ENCODE measurements around the gene MIS18A.
"Not testable (repeated sequence)": the region's sequence is repeated elsewhere in the genome, so short reads cannot be mapped to it uniquely, and the experiment has no call there.

The MIS18A gene

GRCh38 chr21:32298148-32298559, 19.3 kb upstream of the MIS18A start:
- H3K36me3 Mint-ChIP-seq (ENCODE audit: low read depth) = peaks cover 6% of the 10 kb centered on the region
- H3K27me3 Mint-ChIP-seq = no peaks in the 10 kb centered on the region
- H3K4me1 Mint-ChIP-seq (ENCODE audit: low read depth) = no peaks in the 10 kb centered on the region
- intact Hi-C loops (cut with micrococcal nuclease) = no loop called here
- no peak overlapping the region for H3K27ac Mint-ChIP-seq
- no peaks in the 10 kb centered on the region for H3K9me3 Mint-ChIP-seq
- no peak overlapping the region for H3K4me3 Mint-ChIP-seq

DNA sequence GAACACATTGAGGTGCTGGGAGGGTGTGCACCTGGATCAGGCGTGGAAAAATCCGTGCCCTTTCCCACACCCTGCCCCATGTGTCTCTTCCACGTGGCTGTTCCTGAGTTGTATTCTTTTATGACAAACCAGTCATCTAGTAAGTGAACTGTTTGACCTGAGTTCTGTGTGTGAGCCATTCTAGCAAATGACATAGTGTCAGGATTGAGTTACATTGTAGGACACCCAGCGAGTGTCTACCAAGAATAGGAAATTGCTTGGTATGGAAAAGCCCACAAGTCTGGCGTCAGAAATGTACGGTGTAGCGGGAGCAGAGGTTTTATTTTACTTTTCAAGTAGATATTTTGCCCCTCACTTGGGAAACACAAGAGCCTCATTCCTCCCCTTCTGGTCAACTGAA, 18.6 kb upstream of the MIS18A start:
- intact Hi-C loops (cut with micrococcal nuclease) = no loop called here
- H3K4me3 Mint-ChIP-seq = no peak overlapping the region
- peaks cover 6% of the 10 kb centered on the region for H3K36me3 Mint-ChIP-seq (ENCODE audit: low read depth)
- no peaks in the 10 kb centered on the region for H3K4me1 Mint-ChIP-seq (ENCODE audit: low read depth)
- H3K27me3 Mint-ChIP-seq = no peaks in the 10 kb centered on the region
- no peaks in the 10 kb centered on the region for H3K9me3 Mint-ChIP-seq
- H3K27ac Mint-ChIP-seq = no peak overlapping the region

DNA sequence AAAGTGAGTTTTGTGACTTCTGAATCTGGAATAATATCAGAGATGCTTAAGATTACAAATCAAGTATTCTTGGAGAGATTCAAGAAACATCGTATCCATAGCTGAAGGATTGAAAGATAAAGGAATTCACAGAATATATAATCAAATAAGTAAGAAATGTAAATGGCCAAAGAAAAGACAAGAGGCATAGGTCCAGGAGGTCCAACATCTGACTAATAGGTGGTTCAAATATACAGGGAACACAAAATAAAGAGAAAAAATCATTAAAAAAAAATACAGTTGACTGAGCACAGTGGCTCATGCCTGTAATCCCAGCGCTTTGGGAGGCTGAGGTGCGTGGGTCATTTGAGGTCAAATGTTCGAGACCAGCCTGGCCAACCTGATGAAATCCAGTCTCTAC, 6.6 kb upstream of the MIS18A start:
- peaks cover 14% of the 10 kb centered on the region for H3K9me3 Mint-ChIP-seq
- H3K36me3 Mint-ChIP-seq (ENCODE audit: low read depth) = no peaks in the 10 kb centered on the region
- intact Hi-C loops (cut with micrococcal nuclease) = no loop called here
- H3K4me1 Mint-ChIP-seq (ENCODE audit: low read depth) = peaks cover 7% of the 10 kb centered on the region
- H3K27me3 Mint-ChIP-seq = no peaks in the 10 kb centered on the region
- no peak overlapping the region for H3K27ac Mint-ChIP-seq
- no peak overlapping the region for H3K4me3 Mint-ChIP-seq

- peaks cover 7% of the 10 kb centered on the region for H3K36me3 Mint-ChIP-seq (ENCODE audit: low read depth)
- H3K4me1 Mint-ChIP-seq (ENCODE audit: low read depth) = peaks cover 24% of the 10 kb centered on the region
- no peak overlapping the region for H3K4me3 Mint-ChIP-seq
- intact Hi-C loops (cut with micrococcal nuclease) = no loop called here
- H3K9me3 Mint-ChIP-seq = peaks cover 14% of the 10 kb centered on the region
- no peaks in the 10 kb centered on the region for H3K27me3 Mint-ChIP-seq
- no peak overlapping the region for H3K27ac Mint-ChIP-seq
These were observed 4.1 kb upstream of the MIS18A start for GRCh38 chr21:32282992-32283391.

- Mint-ChIP-seq H3K27ac (no peak overlapping the region), H3K4me3 (no peak overlapping the region)
These were observed 2.7 kb upstream of the MIS18A start for GRCh38 chr21:32281531-32281930.

GRCh38 chr21:32279377-32279680, 480 bp upstream of the MIS18A start:
- Mint-ChIP-seq H3K27me3 (no peaks in the 10 kb centered on the region), H3K4me3 (peak overlapping the region; percentile 99), H3K36me3 (ENCODE audit: low read depth) (peaks cover 12% of the 10 kb centered on the region), H3K9me3 (peaks cover 14% of the 10 kb centered on the region), H3K27ac (peak overlapping the region; percentile 88), H3K4me1 (ENCODE audit: low read depth) (peaks cover 26% of the 10 kb centered on the region)
- intact Hi-C loops (cut with micrococcal nuclease) = no loop called here

More at GRCh38 chr21:32281531-32281930, 2.7 kb upstream of the MIS18A start:
- intact Hi-C loops (cut with micrococcal nuclease) = no loop called here
- Mint-ChIP-seq H3K4me1 (ENCODE audit: low read depth) (peaks cover 26% of the 10 kb centered on the region), H3K9me3 (peaks cover 14% of the 10 kb centered on the region), H3K36me3 (ENCODE audit: low read depth) (peaks cover 7% of the 10 kb centered on the region), H3K27me3 (no peaks in the 10 kb centered on the region)

DNA sequence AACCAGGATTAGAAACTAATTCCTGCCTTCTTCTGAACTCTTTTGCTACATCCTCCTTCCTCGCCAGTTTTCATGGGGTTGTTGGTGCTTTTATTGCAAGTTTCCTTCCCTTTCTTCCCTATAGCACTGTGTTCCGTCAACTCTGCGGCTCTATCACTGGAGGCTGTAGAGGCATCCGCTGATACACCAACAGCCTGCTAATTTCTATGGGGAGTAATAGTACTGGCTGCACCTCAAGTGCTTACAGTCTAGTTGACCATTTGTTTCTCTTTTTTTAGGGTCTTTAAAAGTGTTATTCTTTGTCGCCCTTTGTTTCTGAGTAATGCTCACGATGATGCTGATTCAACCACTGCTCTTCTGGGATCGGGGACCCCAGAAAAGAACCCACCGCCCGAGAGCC, 746 bp downstream of the MIS18A start:
- Mint-ChIP-seq H3K9me3 (peaks cover 6% of the 10 kb centered on the region), H3K27me3 (no peaks in the 10 kb centered on the region), H3K4me3 (peak overlapping the region; percentile 99), H3K4me1 (ENCODE audit: low read depth) (peaks cover 26% of the 10 kb centered on the region), H3K27ac (peak overlapping the region; percentile 88), H3K36me3 (ENCODE audit: low read depth) (peaks cover 23% of the 10 kb centered on the region)
- intact Hi-C loops (cut with micrococcal nuclease) = no loop called here

GRCh38 chr21:32276671-32277070, 2.2 kb downstream of the MIS18A start:
- H3K27ac Mint-ChIP-seq = no peak overlapping the region
- no peaks in the 10 kb centered on the region for H3K27me3 Mint-ChIP-seq
- intact Hi-C loops (cut with micrococcal nuclease) = no loop called here
- no peak overlapping the region for H3K4me3 Mint-ChIP-seq
- peaks cover 33% of the 10 kb centered on the region for H3K36me3 Mint-ChIP-seq (ENCODE audit: low read depth)
- peaks cover 19% of the 10 kb centered on the region for H3K4me1 Mint-ChIP-seq (ENCODE audit: low read depth)
- no peaks in the 10 kb centered on the region for H3K9me3 Mint-ChIP-seq

GRCh38 chr21:32270748-32271147, 8.1 kb downstream of the MIS18A start:
- no peak overlapping the region for H3K4me3 Mint-ChIP-seq
- H3K36me3 Mint-ChIP-seq (ENCODE audit: low read depth) = peaks cover 54% of the 10 kb centered on the region
- no peaks in the 10 kb centered on the region for H3K9me3 Mint-ChIP-seq
- no peaks in the 10 kb centered on the region for H3K4me1 Mint-ChIP-seq (ENCODE audit: low read depth)
- H3K27me3 Mint-ChIP-seq = no peaks in the 10 kb centered on the region
- intact Hi-C loops (cut with micrococcal nuclease) = no loop called here
- no peak overlapping the region for H3K27ac Mint-ChIP-seq

DNA sequence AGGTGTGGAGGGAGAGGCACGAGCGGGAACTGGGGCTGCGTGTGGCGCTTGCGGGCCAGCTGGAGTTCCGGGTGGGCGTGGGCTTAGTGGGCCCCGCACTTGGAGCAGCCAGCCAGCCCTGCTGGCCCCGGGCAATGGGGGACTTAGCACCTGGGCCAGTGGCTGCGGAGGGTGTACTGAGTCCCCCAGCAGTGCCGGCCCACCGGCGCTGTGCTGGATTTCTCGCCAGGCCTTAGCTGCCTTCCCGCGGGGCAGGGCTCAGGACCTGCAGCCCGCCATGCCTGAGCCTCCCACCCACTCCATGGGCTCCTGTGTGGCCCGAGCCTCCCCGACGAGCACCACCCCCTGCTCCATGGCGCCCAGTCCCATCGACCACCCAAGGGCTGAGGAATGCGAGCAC, 13.5 kb downstream of the MIS18A start:
- H3K9me3 Mint-ChIP-seq; H3K27me3 Mint-ChIP-seq; intact Hi-C loops (cut with micrococcal nuclease); H3K4me1 Mint-ChIP-seq (ENCODE audit: low read depth); H3K4me3 Mint-ChIP-seq; H3K27ac Mint-ChIP-seq: not testable (repeated sequence)
- peaks cover 26% of the 10 kb centered on the region for H3K36me3 Mint-ChIP-seq (ENCODE audit: low read depth)

- Mint-ChIP-seq H3K4me3 (no peak overlapping the region), H3K9me3 (no peaks in the 10 kb centered on the region), H3K27me3 (no peaks in the 10 kb centered on the region), H3K27ac (no peak overlapping the region), H3K36me3 (ENCODE audit: low read depth) (peaks cover 8% of the 10 kb centered on the region), H3K4me1 (ENCODE audit: low read depth) (no peaks in the 10 kb centered on the region)
- intact Hi-C loops (cut with micrococcal nuclease) = no loop called here
These were observed 16.9 kb downstream of the MIS18A start for GRCh38 chr21:32261929-32262328.

GRCh38 chr21:32260130-32260529, 18.7 kb downstream of the MIS18A start:
- H3K27ac Mint-ChIP-seq = no peak overlapping the region
- intact Hi-C loops (cut with micrococcal nuclease) = no loop called here
- no peak overlapping the region for H3K4me3 Mint-ChIP-seq
- H3K4me1 Mint-ChIP-seq (ENCODE audit: low read depth) = no peaks in the 10 kb centered on the region
- H3K27me3 Mint-ChIP-seq = no peaks in the 10 kb centered on the region
- H3K36me3 Mint-ChIP-seq (ENCODE audit: low read depth) = no peaks in the 10 kb centered on the region
- H3K9me3 Mint-ChIP-seq = no peaks in the 10 kb centered on the region

DNA sequence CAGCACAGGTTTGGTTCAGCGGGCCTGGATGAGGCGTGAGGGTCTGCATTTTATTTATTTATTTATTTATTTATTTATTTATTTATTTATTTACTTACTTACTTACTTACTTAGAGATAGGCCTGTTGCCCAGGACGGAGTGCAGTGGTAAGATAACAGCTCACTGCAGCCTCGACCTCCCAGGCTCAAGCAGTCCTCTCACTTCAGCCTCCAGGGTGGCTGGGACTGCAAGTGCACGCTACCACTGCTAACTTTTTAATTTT, 20.1 kb downstream of the MIS18A start:
- H3K27me3 Mint-ChIP-seq; H3K4me1 Mint-ChIP-seq (ENCODE audit: low read depth); H3K27ac Mint-ChIP-seq; H3K4me3 Mint-ChIP-seq; H3K9me3 Mint-ChIP-seq; H3K36me3 Mint-ChIP-seq (ENCODE audit: low read depth): not testable (repeated sequence)
- intact Hi-C loops (cut with micrococcal nuclease) = loop anchor here (2.0 to 5.0 kb wide), 2 partner anchors 392 to 471 kb away; no protein-coding TSS in a partner anchor

DNA sequence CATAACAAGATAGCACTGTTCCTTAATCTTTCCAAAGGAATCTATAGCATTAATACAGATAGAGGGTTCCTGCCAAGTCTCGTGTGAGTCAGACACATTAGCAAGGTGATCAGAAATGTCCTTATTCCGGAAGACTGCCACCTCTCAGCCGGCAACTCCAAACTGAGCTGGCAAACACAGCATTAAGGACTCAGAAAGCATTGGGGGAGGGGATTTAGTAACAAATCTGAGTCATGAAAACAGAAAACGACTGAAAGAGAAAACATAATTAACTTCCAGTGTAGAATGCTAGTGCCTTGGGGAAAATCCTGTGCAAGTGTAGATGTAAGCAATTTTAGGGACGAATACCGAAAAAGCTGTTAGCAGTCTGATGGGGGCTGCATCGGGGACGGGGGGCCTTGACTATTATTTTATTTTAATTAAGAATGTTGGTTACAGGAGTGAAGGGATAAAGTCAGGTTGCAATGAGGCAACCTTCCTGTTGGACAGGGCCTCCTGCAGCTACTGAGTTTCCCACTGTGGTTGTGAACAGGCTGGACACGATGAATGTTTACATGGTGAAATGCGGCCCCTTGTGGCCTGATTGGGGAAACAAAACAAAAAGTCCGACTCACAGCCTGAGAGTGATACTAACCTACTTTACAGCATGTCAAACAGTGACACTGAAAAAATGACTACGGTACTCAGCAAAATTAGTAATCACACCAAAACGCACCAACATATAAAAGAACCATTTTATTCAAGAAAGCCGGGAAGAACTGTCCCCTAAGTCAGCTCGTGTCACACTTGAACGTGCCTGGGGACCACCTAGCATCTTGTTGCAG, 20.7 kb downstream of the MIS18A start:
- Mint-ChIP-seq H3K27me3 (no peaks in the 10 kb centered on the region), H3K27ac (no peak overlapping the region), H3K4me1 (ENCODE audit: low read depth) (no peaks in the 10 kb centered on the region), H3K36me3 (ENCODE audit: low read depth) (no peaks in the 10 kb centered on the region), H3K4me3 (no peak overlapping the region), H3K9me3 (no peaks in the 10 kb centered on the region)
- intact Hi-C loops (cut with micrococcal nuclease) = loop anchor here (2.0 to 5.0 kb wide), 2 partner anchors 391 to 471 kb away; no protein-coding TSS in a partner anchor

Data from dendritic cell treated with granulocyte-macrophage colony-stimulating factor and Interleukin-4, amounts not matched to agents 40 ng/mL and 50 ng/mL, for 4 days (primary cell).